IMR-90 (cell line): ENCODE results near the gene PRDM5. TPM values are rescaled to one million over a fixed set of nuclear protein-coding genes. Genes with fewer than 3 reads are reported as not detected.

Source experiments
- ATAC-seq: fragments of 200-7000 bp; cut with Tn5 transposase; 2 replicates; pipeline ENCODE4 v1.9.1; 2020; ENCODE audit warnings: low read depth, mild to moderate bottlenecking, moderate library complexity
- BruUV-seq: library from RNA; stranded (reverse); fragments of 400-500 nt; replicated peaks from 2 replicates; lab custom pipeline; 2021; lab: Mats Ljungman, UMichigan
- CTCF ChIA-PET: fragments of 300-600 bp; formaldehyde crosslinking; extraction: SDS; loops from one replicate; lab custom pipeline; 2021; ENCODE audit warnings: antibody characterized with exemption; lab: Yijun Ruan, JAX
- POLR2A ChIA-PET: fragments of 300-600 bp; sonication (Branson Sonifier 250); formaldehyde crosslinking; loops from one replicate; lab custom pipeline; 2022; ENCODE audit warnings: antibody characterized with exemption; ENCODE audit not compliant: unreplicated experiment; lab: Charles Lee
- DNase-seq: peaks from one replicate; pipeline ENCODE4 v3.0.0; 2013
- H2AFZ ChIP-seq: replicated peaks from 2 replicates; pipeline ENCODE3; 2013; ENCODE audit warnings: low read length, mild to moderate bottlenecking; ENCODE audit not compliant: poor library complexity
- H2AK5ac ChIP-seq: 2 replicates; pipeline ENCODE4 v1.6.1; 2013; ENCODE audit warnings: low read depth, low read length, inconsistent platforms
- H2AK9ac ChIP-seq: replicated peaks from 2 replicates; pipeline ENCODE3; 2013; ENCODE audit warnings: mild to moderate bottlenecking, low read depth, low read length, moderate library complexity; ENCODE audit not compliant: poor library complexity
- H2BK120ac ChIP-seq: 2 replicates; pipeline ENCODE4 v1.6.1; 2013; ENCODE audit warnings: low read depth, low read length, inconsistent platforms
- H2BK15ac ChIP-seq: 3 replicates; pipeline ENCODE4 v1.6.1; 2013; ENCODE audit warnings: low read depth, low read length, inconsistent platforms
- H2BK20ac ChIP-seq: 2 replicates; pipeline ENCODE4 v1.6.1; 2013; ENCODE audit warnings: low read depth, mild to moderate bottlenecking, inconsistent platforms, low read length, moderate library complexity
- H2BK5ac ChIP-seq: 2 replicates; pipeline ENCODE4 v1.6.1; 2013; ENCODE audit warnings: mild to moderate bottlenecking, low read depth, low read length, inconsistent platforms; ENCODE audit not compliant: poor library complexity, severe bottlenecking
- H3K14ac ChIP-seq: replicated peaks from 2 replicates; pipeline ENCODE4 v1.6.1; 2013; ENCODE audit warnings: low read depth, low read length, inconsistent platforms
- H3K18ac ChIP-seq: 2 replicates; pipeline ENCODE4 v1.6.1; 2013; ENCODE audit warnings: low read depth, low read length, control low read depth
- H3K23ac ChIP-seq: 2 replicates; pipeline ENCODE4 v1.6.1; 2013; ENCODE audit warnings: low read depth, low read length, inconsistent platforms
- H3K27ac ChIP-seq: 2 replicates; pipeline ENCODE4 v1.5.1; 2013; ENCODE audit warnings: mild to moderate bottlenecking, control low read depth, low read length; ENCODE audit not compliant: insufficient read depth
- H3K27me3 ChIP-seq: 2 replicates; pipeline ENCODE4 v1.6.1; 2013; ENCODE audit warnings: low read length; ENCODE audit not compliant: control insufficient read depth, insufficient read depth
- H3K36me3 ChIP-seq: 2 replicates; pipeline ENCODE4 v1.6.1; 2013; ENCODE audit warnings: low read length, mixed read lengths; ENCODE audit not compliant: control insufficient read depth, insufficient read depth
- H3K4ac ChIP-seq: 2 replicates; pipeline ENCODE4 v1.6.1; 2013; ENCODE audit warnings: low read depth, low read length, inconsistent platforms
- H3K4me1 ChIP-seq: 2 replicates; pipeline ENCODE4 v1.6.1; 2013; ENCODE audit warnings: low read length, mixed read lengths; ENCODE audit not compliant: control insufficient read depth, insufficient read depth
- H3K4me2 ChIP-seq: 2 replicates; pipeline ENCODE4 v1.6.1; 2013; ENCODE audit warnings: low read depth, mild to moderate bottlenecking, control low read depth, low read length, moderate library complexity
- H3K4me3 ChIP-seq: 2 replicates; pipeline ENCODE4 v1.5.1; 2013; ENCODE audit warnings: low read depth, mild to moderate bottlenecking, control low read depth, low read length, moderate library complexity; ENCODE audit not compliant: insufficient read depth
- H3K56ac ChIP-seq: 2 replicates; pipeline ENCODE4 v1.6.1; 2013; ENCODE audit warnings: low read length, inconsistent platforms; ENCODE audit not compliant: insufficient read depth; ENCODE audit errors: extremely low read depth
- H3K79me1 ChIP-seq, 2 experiments: 2 replicates each; pipeline ENCODE4 v1.6.1; 2013; ENCODE audit warnings: low read length in 2 of 2, inconsistent platforms in 1 of 2, low read depth in 1 of 2
- H3K9ac ChIP-seq: 2 replicates; pipeline ENCODE4 v1.6.1; 2013; ENCODE audit warnings: low read depth, low read length, control low read depth
- H3K9me1 ChIP-seq: 2 replicates; pipeline ENCODE4 v1.6.1; 2013; ENCODE audit warnings: low read length, inconsistent platforms; ENCODE audit not compliant: insufficient read depth
- H3K9me3 ChIP-seq: 2 replicates; pipeline ENCODE4 v1.6.1; 2013; ENCODE audit warnings: low read length; ENCODE audit not compliant: control insufficient read depth, insufficient read depth
- H4K20me1 ChIP-seq: 2 replicates; pipeline ENCODE4 v1.6.1; 2013; ENCODE audit warnings: low read length, inconsistent platforms; ENCODE audit not compliant: insufficient read depth
- H4K5ac ChIP-seq: 2 replicates; pipeline ENCODE4 v1.6.1; 2013; ENCODE audit warnings: mild to moderate bottlenecking, low read depth, low read length, control low read depth
- H4K8ac ChIP-seq, 2 experiments: 2 replicates each; pipeline ENCODE4 v1.6.1; 2013; ENCODE audit warnings: low read depth in 2 of 2, low read length in 2 of 2, control low read depth in 1 of 2, inconsistent platforms in 1 of 2
- H4K91ac ChIP-seq: 2 replicates; pipeline ENCODE4 v1.6.1; 2013; ENCODE audit warnings: low read depth, low read length, inconsistent platforms; ENCODE audit not compliant: insufficient read depth
- MXI1 ChIP-seq: IDR thresholded peaks from 2 replicates; pipeline ENCODE4 v1.6.1; 2012; ENCODE audit warnings: low read depth, mild to moderate bottlenecking, low read length, moderate library complexity, borderline replicate concordance
- NFE2L2 ChIP-seq: fragments of 150-350 bp; IDR thresholded peaks from 2 replicates; pipeline ENCODE4 v1.6.1; 2016; ENCODE audit warnings: low read depth, mild to moderate bottlenecking, low read length
- RAD21 ChIP-seq: IDR thresholded peaks from 2 replicates; pipeline ENCODE4 v1.6.1; 2012; ENCODE audit warnings: low read length, improper control_type of control experiment
- WGBS, 2 experiments: methylation state at CpG; one replicate each; pipeline versions ENCODE4 v1.1.5 to v1.1.7; 2013; ENCODE audit warnings: missing lambda C conversion rate in 2 of 2; ENCODE audit not compliant: insufficient read length in 1 of 2; ENCODE audit errors: extremely low coverage in 2 of 2; 5-methylcytosine and 5-hydroxymethylcytosine counted together
- dilution Hi-C: fragments of 300-500 bp; cut with HindIII; formaldehyde crosslinking; loops from one replicate; pipeline ENCODE4 v1.14.3; 2018; ENCODE audit warnings: low sequenced_read_pairs; ENCODE audit not compliant: unreplicated experiment
- in situ Hi-C: fragments of 300-500 bp; cut with MboI; formaldehyde crosslinking; loops from 3 replicates; pipeline ENCODE4 v1.14.3; 2019; ENCODE audit warnings: low sequenced_read_pairs, inconsistent platforms, mixed read lengths
- intact Hi-C: fragments of 100-400 bp; cut with micrococcal nuclease; formaldehyde crosslinking; loops from 2 replicates; pipeline ENCODE4 v1.10.0; 2022
- polyA plus RNA-seq, 3 experiments: library from polyadenylated mRNA; depleted of rRNA; stranded (reverse); fragments of >200 nt; gene quantifications; 2 replicates each; pipeline ENCODE4 v1.2.3, GENCODE V29; 2012; ENCODE audit warnings: low replicate concordance in 1 of 3
- total RNA-seq: library from RNA; depleted of rRNA; stranded (reverse); fragments of >200 nt; gene quantifications from 2 replicates; pipeline ENCODE4 v1.2.3, GENCODE V29; 2012

The PRDM5 gene
- total and polyA plus RNA-seq, 2 of the 4 experiments (the other 2 are of a cell fraction) = 4.1 to 10.8 TPM

DNA sequence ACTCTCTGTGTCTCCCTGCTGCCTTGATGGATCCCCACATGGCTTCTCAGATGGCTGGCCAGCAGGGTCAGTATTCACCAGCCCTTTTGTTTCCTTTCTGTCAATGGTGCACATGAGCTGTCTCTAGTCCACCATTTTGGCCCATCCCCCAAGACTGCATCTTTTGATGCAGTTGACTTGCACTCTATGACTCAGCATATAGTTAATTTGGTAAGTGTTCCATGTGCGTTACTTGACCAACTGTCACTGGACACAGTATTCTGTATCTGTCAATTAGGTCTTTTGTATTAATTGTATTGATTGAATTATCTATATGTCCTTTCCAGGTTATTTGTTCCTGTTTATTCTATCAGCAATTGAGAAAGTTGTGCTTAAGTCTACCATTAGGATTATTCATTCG lies 29.2 kb downstream of the PRDM5 start:
- CTCF ChIA-PET = no interaction called here
- Histone ChIP-seq H4K5ac (no peak overlapping the region), H3K14ac (no peak overlapping the region), H3K4me3 (no peak overlapping the region), H3K56ac (no peak overlapping the region), H3K9me1 (no peaks in the 10 kb centered on the region), H3K36me3 (0 out of 2 replicates have a peak, but pooled peaks cover 1% of the 10 kb centered on the region), H2BK120ac (no peak overlapping the region), H3K27ac (no peak overlapping the region), H4K20me1 (no peaks in the 10 kb centered on the region), H3K4me1 (no peaks in the 10 kb centered on the region), H2BK20ac (no peak overlapping the region), H3K23ac (no peak overlapping the region), H3K27me3 (no peaks in the 10 kb centered on the region), H3K9me3 (no peaks in the 10 kb centered on the region), H3K79me1 (no peaks in the 10 kb centered on the region), H4K8ac (no peak overlapping the region), H3K9ac (no peak overlapping the region), H2AFZ (no peak overlapping the region), H2AK9ac (no peak overlapping the region), H3K4ac (no peak overlapping the region), H3K4me2 (no peak overlapping the region), H4K91ac (no peak overlapping the region), H2BK5ac (no peak overlapping the region), H2AK5ac (no peak overlapping the region), H3K18ac (no peak overlapping the region), H2BK15ac (no peak overlapping the region)
- intact Hi-C loops = no loop called here
- in situ Hi-C loops = no loop called here
- TF ChIP-seq RAD21 = no peak
- peak; percentile 71 for TF ChIP-seq NFE2L2
- TF ChIP-seq MXI1 = no peak
- DNase-seq (no peak), ATAC-seq (no peak)
- no TSS peak for BruUV-seq
- no CpG with 5 or more reads among the region's 2 CpGs for WGBS, 2 experiments
- dilution Hi-C loops = no loop called here
- POLR2A ChIA-PET = no interaction called here
